ENCODE data around the gene ANKRD24.
"Not testable (repeated sequence)": the region's sequence is repeated elsewhere in the genome, so short reads cannot be mapped to it uniquely, and the experiment has no call there.

- TF ChIP-seq, protein P1, sequence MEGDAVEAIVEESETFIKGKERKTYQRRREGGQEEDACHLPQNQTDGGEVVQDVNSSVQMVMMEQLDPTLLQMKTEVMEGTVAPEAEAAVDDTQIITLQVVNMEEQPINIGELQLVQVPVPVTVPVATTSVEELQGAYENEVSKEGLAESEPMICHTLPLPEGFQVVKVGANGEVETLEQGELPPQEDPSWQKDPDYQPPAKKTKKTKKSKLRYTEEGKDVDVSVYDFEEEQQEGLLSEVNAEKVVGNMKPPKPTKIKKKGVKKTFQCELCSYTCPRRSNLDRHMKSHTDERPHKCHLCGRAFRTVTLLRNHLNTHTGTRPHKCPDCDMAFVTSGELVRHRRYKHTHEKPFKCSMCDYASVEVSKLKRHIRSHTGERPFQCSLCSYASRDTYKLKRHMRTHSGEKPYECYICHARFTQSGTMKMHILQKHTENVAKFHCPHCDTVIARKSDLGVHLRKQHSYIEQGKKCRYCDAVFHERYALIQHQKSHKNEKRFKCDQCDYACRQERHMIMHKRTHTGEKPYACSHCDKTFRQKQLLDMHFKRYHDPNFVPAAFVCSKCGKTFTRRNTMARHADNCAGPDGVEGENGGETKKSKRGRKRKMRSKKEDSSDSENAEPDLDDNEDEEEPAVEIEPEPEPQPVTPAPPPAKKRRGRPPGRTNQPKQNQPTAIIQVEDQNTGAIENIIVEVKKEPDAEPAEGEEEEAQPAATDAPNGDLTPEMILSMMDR (IDR thresholded peaks at IDR 0.05; ENCODE audit: insufficient read depth, low read length, poor library complexity, severe bottlenecking): not testable (repeated sequence)
- TF ChIP-seq EZH2phosphoT487 (conservative IDR thresholded peaks at IDR 0.05; ENCODE audit: low read length): not testable (repeated sequence)
These were observed 39.6 kb upstream of the ANKRD24 start for GRCh38 chr19:4142916-4143315.
